Body of pancreas (tissue), 4 donors: ENCODE results near the gene FBXO41.

ENCODE experiments used
- CTCF ChIP-seq, 7 experiments: fragments of 450-650 bp in 4 of 7; fragments of 200-600 bp in 3 of 7; sonication (generic) in 3 of 7; IDR thresholded peaks; one replicate each; pipeline ENCODE4 v1.5.1; 2016 to 2019; ENCODE audit warnings: antibody characterized with exemption in 7 of 7
- POLR2A ChIP-seq, 3 donors: fragments of 450-650 bp; IDR thresholded peaks; one replicate each; pipeline ENCODE4 v1.6.1; 2016; ENCODE audit warnings: antibody characterized with exemption in 3 of 3, mild to moderate bottlenecking in 2 of 3

GRCh38 chr2:73238976-73239375 is 45.3 kb downstream of the FBXO41 start:
- no peak for TF ChIP-seq CTCF (IDR thresholded peaks at IDR 0.05)
- no peak for TF ChIP-seq POLR2A (IDR thresholded peaks at IDR 0.05)
